ENCODE measurements around the gene LNP1. TPM values are rescaled to one million over a fixed set of nuclear protein-coding genes. Genes with fewer than 3 reads are reported as not detected.
"Not testable (repeated sequence)": the region's sequence is repeated elsewhere in the genome, so short reads cannot be mapped to it uniquely, and the experiment has no call there.

LNP1 gene
- total RNA-seq, 1 donor from 2014 or later: 2.6 TPM

DNA sequence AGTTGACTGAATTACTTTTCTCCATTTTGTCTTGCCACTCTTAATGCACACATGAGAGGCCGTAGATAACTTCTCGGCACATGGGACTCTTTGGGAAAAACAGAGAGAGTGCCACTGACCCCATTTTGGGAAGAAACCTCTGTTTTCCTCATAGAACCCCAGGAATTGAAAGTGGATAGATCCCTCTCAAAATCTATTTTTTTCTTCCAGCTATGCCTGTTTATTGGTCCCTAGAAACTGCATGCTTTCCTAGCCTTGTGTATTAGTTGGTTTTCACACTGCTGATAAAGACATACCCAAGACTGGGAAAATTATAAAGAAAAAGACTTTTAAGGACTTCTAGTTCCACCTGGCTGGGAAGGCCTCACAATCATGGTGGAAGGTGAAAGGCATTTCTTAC lies 67.3 kb downstream of the LNP1 start:
- Histone ChIP-seq H2AFZ (ENCODE audit: low read depth, low read length) (no peak overlapping the region), H3K9me3 (ENCODE audit: insufficient read depth, low read depth, low read length) (peaks cover 7% of the 10 kb centered on the region), H3K27ac (ENCODE audit: low read depth, low read length) (no peak overlapping the region), H3K4me3 (ENCODE audit: insufficient read depth, low read depth, low read length) (no peak overlapping the region), H3K36me3 (ENCODE audit: insufficient read depth, low read length) (no peaks in the 10 kb centered on the region), H3K4me2 (ENCODE audit: low read length) (no peak overlapping the region), H3K79me2 (ENCODE audit: insufficient read depth, low read length) (no peaks in the 10 kb centered on the region), H4K20me1 (ENCODE audit: insufficient read depth, low read length) (no peaks in the 10 kb centered on the region), H3K27me3 (ENCODE audit: insufficient read depth, low read length) (no peaks in the 10 kb centered on the region), H3K9ac (ENCODE audit: low read length) (no peak overlapping the region), H3K4me1 (ENCODE audit: insufficient read depth, low read length) (no peaks in the 10 kb centered on the region)
- H3K4me3 Mint-ChIP-seq (ENCODE audit: unreplicated experiment): no peak overlapping the region
- no peak overlapping the region for H3K27ac Mint-ChIP-seq (ENCODE audit: unreplicated experiment)
- no peak for TF ChIP-seq EZH2 (IDR thresholded peaks at IDR 0.05; ENCODE audit: insufficient read depth, low read length)
- TF ChIP-seq, protein P1, sequence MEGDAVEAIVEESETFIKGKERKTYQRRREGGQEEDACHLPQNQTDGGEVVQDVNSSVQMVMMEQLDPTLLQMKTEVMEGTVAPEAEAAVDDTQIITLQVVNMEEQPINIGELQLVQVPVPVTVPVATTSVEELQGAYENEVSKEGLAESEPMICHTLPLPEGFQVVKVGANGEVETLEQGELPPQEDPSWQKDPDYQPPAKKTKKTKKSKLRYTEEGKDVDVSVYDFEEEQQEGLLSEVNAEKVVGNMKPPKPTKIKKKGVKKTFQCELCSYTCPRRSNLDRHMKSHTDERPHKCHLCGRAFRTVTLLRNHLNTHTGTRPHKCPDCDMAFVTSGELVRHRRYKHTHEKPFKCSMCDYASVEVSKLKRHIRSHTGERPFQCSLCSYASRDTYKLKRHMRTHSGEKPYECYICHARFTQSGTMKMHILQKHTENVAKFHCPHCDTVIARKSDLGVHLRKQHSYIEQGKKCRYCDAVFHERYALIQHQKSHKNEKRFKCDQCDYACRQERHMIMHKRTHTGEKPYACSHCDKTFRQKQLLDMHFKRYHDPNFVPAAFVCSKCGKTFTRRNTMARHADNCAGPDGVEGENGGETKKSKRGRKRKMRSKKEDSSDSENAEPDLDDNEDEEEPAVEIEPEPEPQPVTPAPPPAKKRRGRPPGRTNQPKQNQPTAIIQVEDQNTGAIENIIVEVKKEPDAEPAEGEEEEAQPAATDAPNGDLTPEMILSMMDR (IDR thresholded peaks at IDR 0.05; ENCODE audit: insufficient read depth, low read depth, low read length): no peak
- peaks cover 1% of the 10 kb centered on the region for H3K36me3 Mint-ChIP-seq (ENCODE audit: low read depth, unreplicated experiment)
- FAIRE-seq: no peak
- no peaks in the 10 kb centered on the region for H3K4me1 Mint-ChIP-seq (ENCODE audit: low read depth, unreplicated experiment)
- H3K27me3 Mint-ChIP-seq (ENCODE audit: low read depth, unreplicated experiment): no peaks in the 10 kb centered on the region
- DNase-seq (ENCODE audit: low read depth): no peak
- H3K9me3 Mint-ChIP-seq (ENCODE audit: unreplicated experiment): peaks cover 28% of the 10 kb centered on the region

DNA sequence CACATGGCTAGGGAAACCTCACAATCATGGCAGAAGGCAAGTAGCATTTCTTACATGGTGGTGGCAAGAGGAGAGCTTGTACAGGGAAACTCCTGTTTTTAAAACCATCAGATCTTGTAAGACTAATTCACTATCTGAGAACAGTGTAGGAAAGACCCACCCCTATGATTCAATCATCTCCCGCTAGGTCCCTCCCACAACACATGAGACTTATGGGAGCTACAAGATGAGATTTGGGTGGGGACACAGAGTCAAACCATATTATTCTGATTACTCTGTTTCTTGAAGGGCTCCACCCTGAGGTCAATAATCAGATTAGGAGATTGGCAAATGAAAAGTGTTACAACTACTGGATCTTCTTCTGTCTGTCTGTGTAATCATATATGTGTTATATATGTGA lies 69.6 kb downstream of the LNP1 start:
- no peaks in the 10 kb centered on the region for H3K36me3 ChIP-seq (ENCODE audit: insufficient read depth, low read length)
- no peaks in the 10 kb centered on the region for H4K20me1 ChIP-seq (ENCODE audit: insufficient read depth, low read length)
- Mint-ChIP-seq H3K9me3 (ENCODE audit: unreplicated experiment) (peaks cover 28% of the 10 kb centered on the region), H3K27ac (ENCODE audit: unreplicated experiment) (no peak overlapping the region), H3K4me3 (ENCODE audit: unreplicated experiment) (no peak overlapping the region), H3K27me3 (ENCODE audit: low read depth, unreplicated experiment) (peaks cover 1% of the 10 kb centered on the region), H3K36me3 (ENCODE audit: low read depth, unreplicated experiment) (peaks cover 1% of the 10 kb centered on the region), H3K4me1 (ENCODE audit: low read depth, unreplicated experiment) (no peaks in the 10 kb centered on the region)
- H3K27me3 ChIP-seq (ENCODE audit: insufficient read depth, low read length): no peaks in the 10 kb centered on the region
- no peak overlapping the region for H3K4me2 ChIP-seq (ENCODE audit: low read length)
- H3K9me3 ChIP-seq (ENCODE audit: insufficient read depth, low read depth, low read length): peaks cover 7% of the 10 kb centered on the region
- no peaks in the 10 kb centered on the region for H3K79me2 ChIP-seq (ENCODE audit: insufficient read depth, low read length)
- H3K4me3 ChIP-seq (ENCODE audit: insufficient read depth, low read depth, low read length): no peak overlapping the region
- H3K9ac ChIP-seq (ENCODE audit: low read length): no peak overlapping the region
- no peak overlapping the region for H2AFZ ChIP-seq (ENCODE audit: low read depth, low read length)
- no peak overlapping the region for H3K27ac ChIP-seq (ENCODE audit: low read depth, low read length)
- FAIRE-seq (no peak), DNase-seq (ENCODE audit: low read depth) (no peak)
- H3K4me1 ChIP-seq (ENCODE audit: insufficient read depth, low read length): no peaks in the 10 kb centered on the region
- TF ChIP-seq, protein P1 (IDR thresholded peaks at IDR 0.05; ENCODE audit: insufficient read depth, low read depth, low read length): no peak
- TF ChIP-seq EZH2 (IDR thresholded peaks at IDR 0.05; ENCODE audit: insufficient read depth, low read length): no peak

DNA sequence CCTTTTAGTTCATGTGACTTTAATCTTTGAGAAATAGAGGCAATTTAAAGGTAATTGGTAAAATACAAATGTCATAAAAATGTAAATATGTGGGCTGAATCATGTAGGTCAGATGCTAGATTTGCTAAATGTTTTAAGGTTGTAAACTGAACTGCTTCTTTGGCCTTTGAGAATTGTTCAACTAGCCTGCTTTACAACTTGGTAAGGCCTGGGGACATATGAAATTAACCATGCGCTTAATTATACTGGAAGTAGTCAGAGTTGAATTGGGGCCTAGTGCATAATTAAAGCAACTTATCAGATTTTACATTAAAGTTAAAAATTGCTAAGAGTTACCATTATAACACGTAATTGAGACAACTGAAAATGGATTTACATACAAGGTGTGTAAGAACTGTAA lies 70.1 kb downstream of the LNP1 start:
- no peak for TF ChIP-seq EZH2 (IDR thresholded peaks at IDR 0.05; ENCODE audit: insufficient read depth, low read length)
- TF ChIP-seq, protein P1 (IDR thresholded peaks at IDR 0.05; ENCODE audit: insufficient read depth, low read depth, low read length): no peak
- no peak overlapping the region for H3K4me2 ChIP-seq (ENCODE audit: low read length)
- no peak overlapping the region for H3K27ac Mint-ChIP-seq (ENCODE audit: unreplicated experiment)
- H3K36me3 ChIP-seq (ENCODE audit: insufficient read depth, low read length): no peaks in the 10 kb centered on the region
- DNase-seq (ENCODE audit: low read depth) (no peak), FAIRE-seq (no peak)
- peaks cover 1% of the 10 kb centered on the region for H3K27me3 Mint-ChIP-seq (ENCODE audit: low read depth, unreplicated experiment)
- no peaks in the 10 kb centered on the region for H3K79me2 ChIP-seq (ENCODE audit: insufficient read depth, low read length)
- H3K4me1 Mint-ChIP-seq (ENCODE audit: low read depth, unreplicated experiment): no peaks in the 10 kb centered on the region
- H3K36me3 Mint-ChIP-seq (ENCODE audit: low read depth, unreplicated experiment): peaks cover 1% of the 10 kb centered on the region
- H3K9me3 ChIP-seq (ENCODE audit: insufficient read depth, low read depth, low read length): peaks cover 7% of the 10 kb centered on the region
- no peak overlapping the region for H3K9ac ChIP-seq (ENCODE audit: low read length)
- no peaks in the 10 kb centered on the region for H4K20me1 ChIP-seq (ENCODE audit: insufficient read depth, low read length)
- H3K4me3 Mint-ChIP-seq (ENCODE audit: unreplicated experiment): no peak overlapping the region
- no peaks in the 10 kb centered on the region for H3K27me3 ChIP-seq (ENCODE audit: insufficient read depth, low read length)
- H3K4me1 ChIP-seq (ENCODE audit: insufficient read depth, low read length): no peaks in the 10 kb centered on the region
- H3K9me3 Mint-ChIP-seq (ENCODE audit: unreplicated experiment): peaks cover 28% of the 10 kb centered on the region
- H3K27ac ChIP-seq (ENCODE audit: low read depth, low read length): no peak overlapping the region
- H2AFZ ChIP-seq (ENCODE audit: low read depth, low read length): no peak overlapping the region
- H3K4me3 ChIP-seq (ENCODE audit: insufficient read depth, low read depth, low read length): no peak overlapping the region

DNA sequence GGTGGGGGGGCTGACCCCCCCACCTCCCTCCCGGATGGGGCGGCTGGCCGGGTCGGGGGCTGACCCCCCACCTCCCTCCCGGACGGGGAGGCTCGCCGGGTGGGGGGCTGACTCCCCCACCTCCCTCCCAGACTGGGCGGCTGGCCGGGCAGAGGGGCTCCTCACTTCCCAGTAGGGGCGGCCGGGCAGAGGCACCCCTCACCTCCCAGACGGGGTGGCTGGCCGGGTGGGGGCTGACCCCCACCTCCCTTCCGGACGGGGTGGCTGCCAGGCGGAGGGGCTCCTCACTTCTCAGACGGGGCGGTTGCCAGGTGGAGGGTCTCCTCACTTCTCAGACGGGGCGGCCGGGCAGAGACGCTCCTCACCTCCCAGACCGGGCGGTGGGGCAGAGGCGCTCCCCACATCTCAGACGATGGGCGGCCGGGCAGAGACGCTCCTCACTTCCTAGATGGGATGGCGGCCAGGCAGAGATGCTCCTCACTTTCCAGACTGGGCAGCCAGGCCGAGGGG lies 76.6 kb downstream of the LNP1 start:
- not testable (repeated sequence) for DNase-seq (ENCODE audit: low read depth); H3K4me3 ChIP-seq (ENCODE audit: insufficient read depth, low read depth, low read length); H3K36me3 ChIP-seq (ENCODE audit: insufficient read depth, low read length); H3K36me3 Mint-ChIP-seq (ENCODE audit: low read depth, unreplicated experiment); H2AFZ ChIP-seq (ENCODE audit: low read depth, low read length); FAIRE-seq; H3K4me3 Mint-ChIP-seq (ENCODE audit: unreplicated experiment); H3K4me1 ChIP-seq (ENCODE audit: insufficient read depth, low read length); H3K9ac ChIP-seq (ENCODE audit: low read length); H3K27ac ChIP-seq (ENCODE audit: low read depth, low read length); H3K79me2 ChIP-seq (ENCODE audit: insufficient read depth, low read length); H3K27me3 ChIP-seq (ENCODE audit: insufficient read depth, low read length); H3K27ac Mint-ChIP-seq (ENCODE audit: unreplicated experiment); H3K4me2 ChIP-seq (ENCODE audit: low read length); H3K27me3 Mint-ChIP-seq (ENCODE audit: low read depth, unreplicated experiment); H3K9me3 ChIP-seq (ENCODE audit: insufficient read depth, low read depth, low read length); H4K20me1 ChIP-seq (ENCODE audit: insufficient read depth, low read length); H3K4me1 Mint-ChIP-seq (ENCODE audit: low read depth, unreplicated experiment)
- H3K9me3 Mint-ChIP-seq (ENCODE audit: unreplicated experiment): peaks cover 11% of the 10 kb centered on the region

All from astrocyte (in vitro differentiated cells and primary cell).